SK-N-SH treated with all-trans-retinoic acid at 6 μM for 48 hours (cell line): ENCODE results near the gene ITPR2.

Experiments used
- ARNTL ChIP-seq: fragments of 450-650 bp; formaldehyde crosslinking; IDR thresholded peaks from 2 replicates; pipeline ENCODE4 v1.5.0; 2020; ENCODE audit warnings: low read depth, mild to moderate bottlenecking, moderate library complexity, borderline replicate concordance
- CSDC2 ChIP-seq: fragments of 250-450 bp; sonication (Bioruptor Pico); IDR thresholded peaks from 2 replicates; pipeline ENCODE4 v1.5.0; 2020; ENCODE audit warnings: mild to moderate bottlenecking, moderate library complexity
- OSR1 ChIP-seq: fragments of 250-450 bp; sonication (Bioruptor Pico); IDR thresholded peaks from 2 replicates; pipeline ENCODE4 v1.8.0; 2022; ENCODE audit warnings: moderate library complexity, mild to moderate bottlenecking, inconsistent platforms
- PATZ1 ChIP-seq: fragments of 250-450 bp; sonication (Bioruptor Pico); IDR thresholded peaks from 2 replicates; pipeline ENCODE4 v1.8.0; 2020; ENCODE audit warnings: mild to moderate bottlenecking, moderate library complexity, borderline replicate concordance
- TOX ChIP-seq: fragments of 250-450 bp; sonication (Bioruptor Pico); IDR thresholded peaks from 2 replicates; pipeline ENCODE4 v1.8.0; 2021; ENCODE audit warnings: mild to moderate bottlenecking, moderate library complexity, borderline replicate concordance
- ZC3H10 ChIP-seq: fragments of 250-450 bp; sonication (Bioruptor Pico); IDR thresholded peaks from 2 replicates; pipeline ENCODE4 v1.5.1; 2021; ENCODE audit warnings: mild to moderate bottlenecking, moderate library complexity
- ZNF70 ChIP-seq: fragments of 450-650 bp; formaldehyde crosslinking; IDR thresholded peaks from 2 replicates; pipeline ENCODE4 v1.5.0; 2020; ENCODE audit warnings: mild to moderate bottlenecking, moderate library complexity
- ZNF8 ChIP-seq: fragments of 450-650 bp; formaldehyde crosslinking; IDR thresholded peaks from 2 replicates; pipeline ENCODE4 v1.5.0; 2020; ENCODE audit warnings: mild to moderate bottlenecking, moderate library complexity
- TF ChIP-seq, protein P1 (sequence below): fragments of 250-450 bp; sonication (Bioruptor Pico); IDR thresholded peaks from 2 replicates; pipeline ENCODE4 v1.8.0; 2021; ENCODE audit warnings: low read depth, mild to moderate bottlenecking, moderate library complexity, borderline replicate concordance

GRCh38 chr12:26769611-26770010 lies 63.4 kb downstream of the ITPR2 start:
- TF ChIP-seq OSR1 (CRISPR knock-in tag): no peak
- TF ChIP-seq, protein P1, sequence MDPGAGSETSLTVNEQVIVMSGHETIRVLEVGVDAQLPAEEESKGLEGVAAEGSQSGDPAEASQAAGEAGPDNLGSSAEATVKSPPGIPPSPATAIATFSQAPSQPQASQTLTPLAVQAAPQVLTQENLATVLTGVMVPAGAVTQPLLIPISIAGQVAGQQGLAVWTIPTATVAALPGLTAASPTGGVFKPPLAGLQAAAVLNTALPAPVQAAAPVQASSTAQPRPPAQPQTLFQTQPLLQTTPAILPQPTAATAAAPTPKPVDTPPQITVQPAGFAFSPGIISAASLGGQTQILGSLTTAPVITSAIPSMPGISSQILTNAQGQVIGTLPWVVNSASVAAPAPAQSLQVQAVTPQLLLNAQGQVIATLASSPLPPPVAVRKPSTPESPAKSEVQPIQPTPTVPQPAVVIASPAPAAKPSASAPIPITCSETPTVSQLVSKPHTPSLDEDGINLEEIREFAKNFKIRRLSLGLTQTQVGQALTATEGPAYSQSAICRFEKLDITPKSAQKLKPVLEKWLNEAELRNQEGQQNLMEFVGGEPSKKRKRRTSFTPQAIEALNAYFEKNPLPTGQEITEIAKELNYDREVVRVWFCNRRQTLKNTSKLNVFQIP: no peak
- TF ChIP-seq ARNTL (CRISPR knock-in tag): no peak
- TF ChIP-seq PATZ1: no peak
- TF ChIP-seq TOX: no peak
- TF ChIP-seq ZNF70 (CRISPR knock-in tag): no peak
- TF ChIP-seq CSDC2 (CRISPR knock-in tag): no peak
- TF ChIP-seq ZC3H10 (CRISPR knock-in tag): no peak
- no peak for TF ChIP-seq ZNF8
